Measurements from ENCODE around the gene CYBA. TPM values are rescaled to one million over a fixed set of nuclear protein-coding genes. Genes with fewer than 3 reads are reported as not detected.

CYBA gene
- total RNA-seq, 2 experiments from 2014 or later: 155 to 200 TPM

DNA sequence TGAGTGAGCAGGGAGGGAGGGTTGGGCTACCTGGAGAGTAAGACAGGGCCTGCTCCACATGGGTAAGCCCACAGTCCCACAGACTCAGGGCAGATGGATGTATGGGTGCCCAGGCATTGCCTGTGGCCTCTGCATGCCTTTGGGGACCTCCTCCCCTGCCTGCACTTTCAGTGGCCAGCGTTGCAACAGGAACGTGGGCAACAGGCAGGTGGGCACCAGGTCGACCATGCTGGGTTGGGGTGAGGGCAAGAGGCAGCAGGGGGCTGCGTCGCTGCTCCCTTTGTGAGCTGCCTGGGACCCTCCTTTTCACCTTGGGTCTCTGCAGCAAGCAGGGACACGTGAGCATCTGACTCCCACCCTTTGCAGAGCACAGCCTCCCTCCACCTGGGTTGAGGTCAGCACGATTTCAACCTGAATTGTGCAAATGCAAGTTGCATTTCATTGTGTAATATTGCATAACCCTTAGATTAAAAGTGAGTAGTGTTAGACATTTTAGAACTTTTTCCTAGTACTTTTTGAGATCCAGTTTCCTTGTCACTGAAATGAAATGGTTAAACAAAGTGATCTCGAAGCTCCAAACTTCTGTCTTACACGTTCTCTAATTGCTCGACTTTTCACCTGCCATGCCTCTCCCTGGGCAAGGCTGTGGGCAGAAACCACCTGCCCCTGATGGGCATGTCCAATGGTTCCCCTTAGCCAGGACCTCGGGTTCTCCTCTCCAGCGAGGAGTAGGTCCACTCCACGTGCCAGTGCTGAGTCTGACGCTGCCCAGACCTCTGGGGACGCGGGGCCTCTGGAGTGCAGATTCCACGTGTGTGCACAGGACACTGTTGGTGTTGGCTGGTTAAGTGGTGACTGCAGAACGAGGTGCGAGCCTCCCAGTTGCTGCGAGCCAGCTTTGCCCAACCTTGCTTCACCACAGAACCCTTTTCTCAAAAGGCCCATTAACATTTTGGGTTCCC lies 45.4 kb downstream of the CYBA start:
- no peak for DNase-seq
- ATAC-seq: no peak
- no peaks in the 10 kb centered on the region for H3K27me3 Mint-ChIP-seq
- H3K36me3 Mint-ChIP-seq (ENCODE audit: low read depth): peaks cover 35% of the 10 kb centered on the region
- no peak overlapping the region for H3K27ac Mint-ChIP-seq
- POLR2A ChIA-PET: no interaction called here
- H3K4me3 Mint-ChIP-seq: no peak overlapping the region
- H3K9me3 Mint-ChIP-seq (ENCODE audit: low read depth): no peaks in the 10 kb centered on the region
- H3K4me1 Mint-ChIP-seq: no peaks in the 10 kb centered on the region
- CTCF ChIA-PET: no interaction called here
- intact Hi-C loops (cut with DNase I, micrococcal nuclease): no loop called here

DNA sequence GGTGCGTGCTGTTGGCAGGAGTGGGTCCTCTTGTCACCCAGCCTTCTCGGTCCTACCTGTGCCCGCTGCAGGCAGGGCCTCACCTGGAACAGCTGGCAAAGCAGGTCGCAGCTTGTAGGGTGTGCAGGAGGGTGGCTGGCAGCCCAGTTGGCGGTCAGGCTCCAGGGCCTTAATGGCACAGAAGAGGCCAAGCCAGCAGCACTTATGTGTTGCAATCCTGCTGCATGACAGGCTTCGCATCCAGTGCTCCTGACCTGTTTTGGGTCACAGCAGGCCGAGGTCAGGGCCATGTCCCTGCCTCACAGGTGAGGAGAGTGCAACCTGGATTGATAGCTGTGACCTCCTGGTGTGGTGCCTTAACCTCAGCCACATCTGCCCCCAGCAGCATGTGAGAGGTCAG lies 48.8 kb downstream of the CYBA start:
- ATAC-seq (no peak), DNase-seq (no peak)
- POLR2A ChIA-PET: no interaction called here
- Mint-ChIP-seq H3K9me3 (ENCODE audit: low read depth) (no peaks in the 10 kb centered on the region), H3K36me3 (ENCODE audit: low read depth) (peaks cover 40% of the 10 kb centered on the region), H3K27me3 (no peaks in the 10 kb centered on the region), H3K27ac (no peak overlapping the region), H3K4me3 (no peak overlapping the region), H3K4me1 (no peaks in the 10 kb centered on the region)
- intact Hi-C loops (cut with DNase I, micrococcal nuclease): no loop called here
- CTCF ChIA-PET: no interaction called here

DNA sequence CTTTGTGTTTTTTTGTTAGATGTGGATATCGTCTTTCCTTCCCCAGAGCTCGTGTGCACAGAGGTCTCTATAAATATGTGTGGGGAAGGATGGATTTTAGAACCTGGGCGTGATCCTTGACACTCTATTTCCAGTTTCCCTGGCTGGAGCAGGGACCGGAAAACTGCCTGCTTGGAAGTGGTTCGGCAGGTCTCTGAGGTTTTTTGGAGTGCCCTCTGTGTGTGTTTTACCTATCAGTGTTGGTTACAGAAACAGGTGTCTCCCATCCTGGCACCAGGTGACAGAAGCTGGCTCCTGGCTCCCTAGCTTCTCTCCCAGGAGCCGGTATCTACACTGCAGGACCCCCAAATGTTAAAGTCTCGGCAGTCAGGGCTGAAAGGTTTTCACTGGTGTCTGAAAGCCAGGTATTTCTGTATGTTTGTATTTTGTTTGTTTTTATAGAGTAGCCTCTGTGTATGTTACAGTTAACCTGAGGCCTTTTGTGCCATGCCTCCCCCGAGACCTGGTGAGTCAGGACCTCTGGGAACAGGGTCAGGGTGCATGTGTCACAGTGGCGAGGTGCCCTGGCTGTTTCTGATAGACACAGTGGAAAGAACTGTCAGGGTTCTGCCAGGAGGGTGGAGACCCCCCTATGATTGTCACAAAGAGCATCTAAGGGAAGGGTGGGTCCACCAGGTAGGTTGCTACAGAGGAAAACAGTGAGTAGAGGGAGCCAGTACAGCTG lies 49.4 kb downstream of the CYBA start:
- H3K36me3 Mint-ChIP-seq (ENCODE audit: low read depth): peaks cover 39% of the 10 kb centered on the region
- no peak for ATAC-seq
- H3K27ac Mint-ChIP-seq: no peak overlapping the region
- no peaks in the 10 kb centered on the region for H3K9me3 Mint-ChIP-seq (ENCODE audit: low read depth)
- no peak for DNase-seq
- no peaks in the 10 kb centered on the region for H3K27me3 Mint-ChIP-seq
- no peak overlapping the region for H3K4me3 Mint-ChIP-seq
- H3K4me1 Mint-ChIP-seq: peaks cover 4% of the 10 kb centered on the region
- intact Hi-C loops (cut with DNase I, micrococcal nuclease): no loop called here
- POLR2A ChIA-PET: no interaction called here
- CTCF ChIA-PET: no interaction called here

DNA sequence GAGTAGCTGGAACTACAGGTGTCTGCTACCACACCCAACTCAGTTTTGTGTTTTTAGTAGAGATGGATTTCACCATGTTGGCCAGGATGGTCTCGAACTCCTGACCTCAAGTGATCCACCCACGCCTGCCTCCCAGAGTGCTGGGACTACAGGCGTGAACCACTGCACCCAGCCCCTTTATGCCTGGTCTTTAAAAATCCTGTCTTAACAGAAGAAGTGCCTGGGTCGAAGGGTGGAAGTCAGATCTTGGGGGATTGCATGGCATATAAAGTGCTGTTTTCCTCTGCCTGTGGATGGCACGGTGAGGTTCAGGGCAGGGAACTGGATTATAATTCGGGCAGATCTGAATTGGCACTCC lies 50.3 kb downstream of the CYBA start:
- Mint-ChIP-seq H3K4me3 (no peak overlapping the region), H3K9me3 (ENCODE audit: low read depth) (no peaks in the 10 kb centered on the region), H3K4me1 (peaks cover 10% of the 10 kb centered on the region), H3K36me3 (ENCODE audit: low read depth) (peaks cover 37% of the 10 kb centered on the region), H3K27ac (no peak overlapping the region), H3K27me3 (no peaks in the 10 kb centered on the region)
- CTCF ChIA-PET: no interaction called here
- intact Hi-C loops (cut with DNase I, micrococcal nuclease): no loop called here
- no peak for DNase-seq
- no peak for ATAC-seq
- POLR2A ChIA-PET: no interaction called here

DNA sequence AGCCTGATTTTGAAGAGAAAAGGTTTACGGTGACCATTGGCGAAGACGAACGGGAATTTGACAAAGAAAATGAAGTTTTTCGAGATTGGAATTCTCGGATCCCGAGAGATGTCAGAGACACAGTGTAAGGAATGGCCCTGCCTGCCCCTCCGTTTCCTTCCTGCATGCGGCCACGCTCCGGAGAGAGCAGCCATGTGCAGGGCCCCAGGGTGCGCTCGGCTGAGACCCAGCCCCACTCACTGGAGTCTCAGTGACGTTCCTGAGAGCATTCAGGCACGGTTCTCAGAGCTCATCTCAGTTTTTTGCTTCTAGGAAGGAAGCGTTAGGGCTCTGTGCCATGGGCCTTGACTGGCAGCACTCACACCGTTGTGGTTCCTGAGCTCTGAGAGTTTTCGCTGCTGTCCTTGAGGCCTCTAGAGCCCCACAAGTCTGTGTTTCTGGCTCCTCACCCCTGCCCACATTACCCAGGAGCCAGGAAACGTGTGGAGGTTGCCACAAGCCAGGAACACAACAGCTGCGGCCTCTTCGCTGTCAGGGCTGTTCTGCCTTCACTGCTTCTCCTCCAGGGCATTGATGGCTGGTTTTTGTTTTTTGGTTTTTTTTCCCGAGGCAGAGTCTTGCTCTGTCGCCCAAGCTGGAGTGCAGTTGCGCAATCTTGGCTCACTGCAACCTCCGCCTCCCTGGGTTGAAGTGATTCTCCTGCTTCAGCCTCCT lies 50.9 kb downstream of the CYBA start:
- no peak overlapping the region for H3K27ac Mint-ChIP-seq
- POLR2A ChIA-PET: no interaction called here
- CTCF ChIA-PET: no interaction called here
- H3K4me1 Mint-ChIP-seq: peaks cover 10% of the 10 kb centered on the region
- DNase-seq: no peak
- no peaks in the 10 kb centered on the region for H3K27me3 Mint-ChIP-seq
- intact Hi-C loops (cut with DNase I, micrococcal nuclease): no loop called here
- ATAC-seq: no peak
- H3K36me3 Mint-ChIP-seq (ENCODE audit: low read depth): peaks cover 40% of the 10 kb centered on the region
- no peak overlapping the region for H3K4me3 Mint-ChIP-seq
- H3K9me3 Mint-ChIP-seq (ENCODE audit: low read depth): no peaks in the 10 kb centered on the region

DNA sequence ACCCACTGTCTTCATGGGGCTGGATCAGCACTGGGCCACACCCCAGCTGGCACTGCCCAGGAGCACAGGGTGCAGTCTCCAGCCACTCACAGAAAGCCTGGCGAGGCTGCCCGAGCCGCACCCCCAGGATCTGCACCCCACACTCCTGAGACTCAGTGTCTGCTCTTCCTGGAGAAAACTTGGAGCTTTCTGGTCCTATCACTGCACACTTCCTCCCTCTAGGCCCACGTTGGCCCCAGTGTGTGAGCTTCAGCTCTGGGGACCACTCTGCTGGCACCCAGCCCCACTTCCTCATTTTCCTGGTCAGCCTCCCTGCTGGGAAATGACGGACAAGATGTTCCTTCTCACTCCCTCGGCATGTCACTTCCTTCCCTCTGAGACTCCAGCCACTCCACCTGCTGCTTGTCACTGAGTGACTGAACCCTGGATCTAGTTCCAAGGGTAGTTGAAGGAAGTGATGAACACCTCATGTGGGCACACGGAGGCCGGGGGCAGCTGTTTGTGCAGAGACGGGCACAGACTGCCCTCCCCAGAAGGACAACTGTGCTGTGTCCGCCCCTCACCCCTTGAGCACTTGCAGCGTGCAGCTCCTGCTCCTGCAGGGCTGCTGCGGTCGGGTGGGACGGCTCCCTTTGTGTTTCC lies 51.6 kb downstream of the CYBA start:
- DNase-seq (no peak), ATAC-seq (no peak)
- POLR2A ChIA-PET: no interaction called here
- no peaks in the 10 kb centered on the region for H3K27me3 Mint-ChIP-seq
- intact Hi-C loops (cut with DNase I, micrococcal nuclease): no loop called here
- H3K27ac Mint-ChIP-seq: no peak overlapping the region
- H3K4me1 Mint-ChIP-seq: peaks cover 10% of the 10 kb centered on the region
- CTCF ChIA-PET: no interaction called here
- H3K9me3 Mint-ChIP-seq (ENCODE audit: low read depth): no peaks in the 10 kb centered on the region
- no peak overlapping the region for H3K4me3 Mint-ChIP-seq
- H3K36me3 Mint-ChIP-seq (ENCODE audit: low read depth): peaks cover 40% of the 10 kb centered on the region

DNA sequence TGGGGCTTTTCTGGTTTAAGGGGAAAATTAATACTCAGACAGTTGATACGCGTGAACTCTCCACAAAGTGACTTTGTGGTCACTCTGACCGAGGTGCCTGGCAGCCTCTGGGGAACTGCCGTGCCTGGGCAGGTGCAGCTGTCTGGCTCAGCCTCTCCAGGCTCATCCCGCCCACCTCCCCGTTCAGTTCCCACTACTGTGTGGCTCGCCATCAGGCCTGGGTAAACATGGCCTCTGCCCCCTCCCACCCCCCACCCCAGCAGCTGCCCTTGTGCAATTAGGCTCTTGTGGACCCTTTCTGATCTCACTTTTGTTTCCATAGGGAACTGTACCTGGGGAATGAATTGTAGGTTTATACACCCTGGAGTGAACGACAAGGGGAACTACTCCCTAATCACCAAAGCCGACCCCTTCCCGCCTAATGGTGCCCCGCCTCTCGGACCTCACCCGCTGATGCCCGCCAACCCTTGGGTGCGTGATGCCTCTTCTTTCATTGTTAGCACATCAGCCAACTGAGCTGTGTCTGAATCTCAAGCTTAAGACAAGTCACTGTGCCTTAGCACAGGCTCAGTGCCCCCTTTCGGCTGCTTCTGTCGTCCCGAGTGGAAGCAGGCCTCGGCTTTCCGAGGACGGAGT lies 52.9 kb downstream of the CYBA start:
- no peak overlapping the region for H3K4me3 Mint-ChIP-seq
- CTCF ChIA-PET: no interaction called here

DNA sequence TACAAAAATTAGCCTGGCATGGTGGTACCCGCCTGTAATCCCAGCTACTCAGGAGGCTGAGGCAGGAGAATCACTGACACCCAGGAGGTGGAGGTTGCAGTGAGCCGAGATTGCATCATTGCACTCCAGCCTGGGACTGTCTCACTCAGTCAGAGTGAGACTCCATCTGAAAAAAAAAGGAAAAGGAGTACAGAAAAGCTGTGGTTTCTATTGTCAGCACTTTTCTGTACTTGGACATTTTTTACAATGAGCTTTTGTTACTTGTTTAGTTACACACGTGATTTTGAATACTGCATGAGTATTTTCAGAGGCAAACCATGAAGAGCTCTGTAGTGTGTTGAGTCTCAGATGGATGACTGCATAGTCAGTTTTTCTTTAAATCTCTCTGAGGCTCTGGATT lies 54.4 kb downstream of the CYBA start:
- intact Hi-C loops (cut with DNase I, micrococcal nuclease): no loop called here
- Mint-ChIP-seq H3K9me3 (ENCODE audit: low read depth) (no peaks in the 10 kb centered on the region), H3K27ac (peak overlapping the region; percentile 30), H3K36me3 (ENCODE audit: low read depth) (peaks cover 41% of the 10 kb centered on the region), H3K27me3 (no peaks in the 10 kb centered on the region), H3K4me1 (peaks cover 22% of the 10 kb centered on the region), H3K4me3 (no peak overlapping the region)
- ChIA-PET CTCF (interaction anchor here (0.6 to 0.9 kb wide), 4 partner anchors 30 to 567 kb away, joined by 3 to 4 read pairs (median 3); no protein-coding TSS in a partner anchor), POLR2A (no interaction called here)
- DNase-seq (no peak), ATAC-seq (peak; percentile 49)

More for the DNA sequence above, 52.9 kb downstream of the CYBA start:
- POLR2A ChIA-PET: no interaction called here
- peaks cover 40% of the 10 kb centered on the region for H3K36me3 Mint-ChIP-seq (ENCODE audit: low read depth)
- no peaks in the 10 kb centered on the region for H3K9me3 Mint-ChIP-seq (ENCODE audit: low read depth)
- no peaks in the 10 kb centered on the region for H3K27me3 Mint-ChIP-seq
- ATAC-seq (no peak), DNase-seq (no peak)
- H3K27ac Mint-ChIP-seq: peak overlapping the region; percentile 10
- intact Hi-C loops (cut with DNase I, micrococcal nuclease): no loop called here
- peaks cover 11% of the 10 kb centered on the region for H3K4me1 Mint-ChIP-seq

DNA sequence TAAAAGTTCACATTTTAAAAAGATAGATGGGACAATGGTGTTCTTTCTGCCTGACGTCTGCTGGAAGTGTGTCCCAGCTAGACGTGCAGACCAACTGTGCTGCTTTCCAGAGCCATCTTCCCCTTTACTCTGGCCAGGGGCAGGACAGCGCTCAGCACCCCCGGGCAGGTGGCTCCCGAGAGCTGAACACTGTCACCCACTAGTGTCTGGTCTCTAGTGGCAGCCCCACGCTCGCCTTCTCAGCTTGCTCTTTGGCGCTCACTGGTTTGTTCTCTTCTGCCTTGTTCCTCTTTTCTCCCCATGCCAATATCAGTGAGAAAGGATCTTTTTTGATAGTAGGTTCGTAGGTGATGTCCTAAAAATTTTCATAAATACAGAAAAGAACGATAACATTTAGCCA lies 54.9 kb downstream of the CYBA start:
- ChIA-PET POLR2A (no interaction called here), CTCF (interaction anchor here (0.6 to 0.8 kb wide), 4 partner anchors 29 to 567 kb away, joined by 3 to 4 read pairs (median 3); no protein-coding TSS in a partner anchor)
- peaks cover 40% of the 10 kb centered on the region for H3K36me3 Mint-ChIP-seq (ENCODE audit: low read depth)
- no peak for ATAC-seq
- no peaks in the 10 kb centered on the region for H3K27me3 Mint-ChIP-seq
- H3K9me3 Mint-ChIP-seq (ENCODE audit: low read depth): no peaks in the 10 kb centered on the region
- intact Hi-C loops (cut with DNase I, micrococcal nuclease): no loop called here
- peaks cover 25% of the 10 kb centered on the region for H3K4me1 Mint-ChIP-seq
- H3K27ac Mint-ChIP-seq: peak overlapping the region; percentile 30
- no peak for DNase-seq
- no peak overlapping the region for H3K4me3 Mint-ChIP-seq

DNA sequence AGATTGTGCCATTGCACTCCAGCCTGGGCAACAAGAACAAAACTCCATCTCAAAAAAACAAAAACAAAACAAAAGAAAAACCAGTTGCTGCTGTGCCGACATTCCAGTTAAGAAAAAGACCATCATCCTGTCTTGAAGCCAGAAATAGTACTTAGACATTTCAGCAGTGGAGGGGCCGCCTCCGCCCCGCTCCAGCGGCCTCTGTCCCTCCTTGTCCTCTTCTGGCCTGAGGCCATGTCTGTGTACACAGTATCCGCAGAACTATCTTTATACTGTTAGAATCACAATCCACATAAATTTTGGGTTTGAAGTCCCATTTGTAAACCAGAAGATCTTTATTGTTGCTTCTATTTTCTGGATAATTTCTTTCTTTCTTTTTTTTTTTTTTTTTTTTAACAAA lies 55.8 kb downstream of the CYBA start:
- ATAC-seq (no peak), DNase-seq (no peak)
- no peak overlapping the region for H3K4me3 Mint-ChIP-seq
- peaks cover 27% of the 10 kb centered on the region for H3K4me1 Mint-ChIP-seq
- H3K9me3 Mint-ChIP-seq (ENCODE audit: low read depth): no peaks in the 10 kb centered on the region
- ChIA-PET POLR2A (no interaction called here), CTCF (interaction anchor here (0.6 kb wide), 1 partner anchor 419 kb away, joined by 3 read pairs; no protein-coding TSS in a partner anchor)
- H3K36me3 Mint-ChIP-seq (ENCODE audit: low read depth): peaks cover 42% of the 10 kb centered on the region
- no peak overlapping the region for H3K27ac Mint-ChIP-seq
- intact Hi-C loops (cut with DNase I, micrococcal nuclease): no loop called here
- H3K27me3 Mint-ChIP-seq: no peaks in the 10 kb centered on the region

DNA sequence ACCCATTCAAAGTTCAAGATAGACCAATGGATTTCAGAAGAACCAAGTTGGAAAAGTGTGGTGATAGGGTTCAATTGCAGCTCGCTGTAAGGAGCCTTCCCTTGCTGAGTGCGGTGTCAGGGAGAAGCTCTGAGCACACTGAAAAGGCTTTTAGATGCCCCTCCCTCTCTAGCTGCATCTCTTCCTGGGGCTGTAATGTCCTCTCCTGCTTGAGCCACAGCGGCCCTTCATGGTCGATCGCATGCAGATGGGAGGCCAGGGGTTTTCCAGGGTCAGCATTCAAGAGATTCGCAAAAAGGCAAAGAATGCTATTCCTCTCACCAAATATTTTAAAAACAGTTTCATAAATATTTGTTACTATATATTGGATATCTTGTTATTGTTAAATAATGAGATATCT lies 56.9 kb downstream of the CYBA start:
- no peak overlapping the region for H3K4me3 Mint-ChIP-seq
- POLR2A ChIA-PET: no interaction called here
- peaks cover 37% of the 10 kb centered on the region for H3K4me1 Mint-ChIP-seq
- no peak overlapping the region for H3K27ac Mint-ChIP-seq
- ATAC-seq: no peak
- DNase-seq: no peak
- intact Hi-C loops (cut with DNase I, micrococcal nuclease): no loop called here
- CTCF ChIA-PET: interaction anchor here (0.7 kb wide), 1 partner anchor 121 kb away, joined by 3 read pairs; no protein-coding TSS in a partner anchor
- H3K36me3 Mint-ChIP-seq (ENCODE audit: low read depth): peaks cover 42% of the 10 kb centered on the region
- no peaks in the 10 kb centered on the region for H3K27me3 Mint-ChIP-seq
- no peaks in the 10 kb centered on the region for H3K9me3 Mint-ChIP-seq (ENCODE audit: low read depth)

Data from activated CD4-positive, alpha-beta T cell treated with anti-CD3 and anti-CD28 coated beads for 36 hours (primary cell).